Right ventricle myocardium inferior (tissue), 1 donor: ENCODE measurements around the gene ATP8B4. TPM values are rescaled to one million over a fixed set of nuclear protein-coding genes. Genes with fewer than 3 reads are reported as not detected.
A peak's percentile ranks its signal among the peaks of the same experiment; 100 is the strongest.
"Not testable (repeated sequence)": the region's sequence is repeated elsewhere in the genome, so short reads cannot be mapped to it uniquely, and the experiment has no call there.

Experiments
- ATAC-seq: fragments of 200-7000 bp; cut with Tn5 transposase; one replicate; pipeline ENCODE4 v1.9.1; 2020; ENCODE audit warnings: mild to moderate bottlenecking, moderate library complexity
- DNase-seq: peaks from one replicate; pipeline ENCODE4 v3.0.0; 2021; ENCODE audit errors: missing footprints
- intact Hi-C: fragments of 100-400 bp; cut with DNase I; formaldehyde crosslinking; loops from one replicate; pipeline ENCODE4 v1.11.0; 2022
- total RNA-seq: library from RNA; stranded (reverse); fragmentation: NEBNext Ultra II Directional; extraction: Animal tissue kit (Norgen Biotek cat#: 25700); gene quantifications from one replicate; pipeline ENCODE4 v1.2.1, GENCODE V29; 2021
- donor health status: DM: no; HTN: yes; CAD: no; lungs with severe emphysema.

The ATP8B4 gene
- total RNA-seq, 1 donor from 2014 or later, result 6.1 TPM

DNA sequence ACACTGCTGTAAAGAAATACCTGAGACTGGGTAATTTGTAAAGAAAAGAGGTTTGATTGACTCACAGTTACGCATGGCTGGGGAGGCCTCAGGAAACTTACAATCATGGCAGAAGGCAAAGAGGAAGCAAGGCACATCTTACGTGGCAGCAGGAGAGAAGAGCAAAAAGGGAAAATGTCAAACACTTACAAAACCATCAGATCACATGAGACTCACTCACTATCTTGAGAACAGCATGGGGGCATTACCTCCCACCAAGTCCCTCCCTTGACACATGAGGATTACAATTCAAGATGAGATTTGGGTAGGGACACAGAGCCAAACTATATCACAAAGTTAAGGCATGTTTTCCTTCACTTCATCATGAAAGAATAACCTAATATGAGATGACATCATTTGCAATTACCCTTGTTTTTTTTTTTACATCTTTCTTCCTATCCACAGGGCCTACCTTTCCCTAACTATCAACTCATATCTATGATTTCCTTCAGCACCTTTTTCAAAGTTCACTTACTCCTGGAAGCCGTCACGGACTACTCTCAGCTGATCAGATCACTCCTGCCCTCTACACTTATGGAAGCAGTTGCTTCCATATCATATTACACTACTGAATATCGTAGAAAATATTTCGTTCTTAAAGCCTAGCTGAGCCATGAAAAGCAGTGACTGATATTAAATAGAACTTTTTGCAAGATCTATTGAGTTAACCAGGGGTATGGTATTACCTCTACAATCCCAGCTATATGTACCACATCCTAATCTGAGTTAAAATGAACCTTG is 25.5 kb upstream of the ATP8B4 start:
- ATAC-seq, result no peak
- DNase-seq, result no peak
- intact Hi-C loops, result loop anchor here (2.0 to 5.0 kb wide), 2 partner anchors 907 to 1282 kb away; no protein-coding TSS in a partner anchor

DNA sequence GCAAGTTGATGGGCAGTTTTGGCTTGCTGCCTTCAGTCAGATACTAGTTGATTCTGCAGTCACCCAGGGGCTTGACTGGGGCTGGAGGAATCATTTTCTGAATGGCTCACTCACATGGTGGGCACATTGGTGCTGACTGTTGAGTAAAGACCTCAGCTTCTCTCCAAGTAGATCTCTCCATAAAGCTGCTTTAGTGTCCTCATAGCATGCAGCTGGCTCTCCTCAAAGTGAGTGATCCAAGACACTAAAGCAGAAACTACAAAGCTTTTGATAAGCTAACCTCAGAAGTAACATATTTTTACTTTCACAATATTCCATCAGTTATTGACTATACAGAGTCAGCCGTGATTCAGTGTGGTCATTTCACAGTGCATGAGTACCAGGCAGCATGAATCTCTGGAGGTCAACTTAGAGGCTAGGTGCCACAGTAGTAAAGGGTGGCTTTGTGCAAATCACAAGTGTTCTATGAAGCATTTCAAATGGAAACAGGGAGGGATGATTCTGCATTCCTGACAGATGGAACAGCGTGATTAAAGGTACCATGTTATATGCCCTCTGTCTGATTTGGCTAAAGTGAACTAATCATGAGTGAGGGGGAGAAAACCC is 24.3 kb upstream of the ATP8B4 start:
- no peak for ATAC-seq
- no peak for DNase-seq
- intact Hi-C loops, result no loop called here

DNA sequence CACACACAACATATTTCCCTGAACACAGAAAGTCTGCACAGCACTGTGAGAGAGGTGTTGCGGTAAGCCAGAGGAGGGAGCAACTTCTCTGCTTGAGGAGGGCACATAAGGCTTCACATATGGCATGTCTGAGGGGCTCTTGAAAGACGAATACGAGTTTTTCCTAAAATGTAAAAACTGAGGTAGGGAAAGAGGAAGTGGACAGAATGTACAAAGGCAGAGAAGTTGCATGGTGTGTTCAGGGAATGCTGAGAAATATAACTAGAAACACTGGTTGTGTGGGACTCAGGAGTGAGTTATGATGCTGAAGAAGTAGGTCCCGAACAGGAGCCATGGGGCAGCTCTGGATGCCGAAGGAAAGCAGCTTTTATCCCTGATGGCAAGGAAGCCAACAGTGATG is 22.8 kb upstream of the ATP8B4 start:
- intact Hi-C loops, result no loop called here
- no peak for ATAC-seq
- DNase-seq, result no peak

DNA sequence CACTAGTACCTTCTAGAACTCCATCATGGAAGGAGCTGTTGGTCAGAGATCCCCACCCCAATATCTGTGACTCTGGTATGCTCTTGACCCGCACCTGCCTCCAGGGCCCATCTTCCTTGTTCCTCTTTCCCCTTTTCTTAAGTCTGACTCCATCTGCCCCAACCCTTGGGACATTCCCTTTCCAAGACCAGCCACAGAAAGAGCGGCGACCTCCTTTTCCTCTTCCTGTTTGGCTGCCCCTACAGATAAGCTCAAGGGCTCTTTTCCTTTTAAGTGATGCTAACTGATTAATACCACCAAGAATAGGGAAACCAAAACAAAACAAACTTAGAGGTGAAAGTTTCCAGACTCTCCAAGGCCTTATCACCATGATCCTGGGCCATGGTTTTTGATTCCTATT is 21.9 kb upstream of the ATP8B4 start:
- ATAC-seq, result no peak
- intact Hi-C loops, result no loop called here
- DNase-seq, result no peak

DNA sequence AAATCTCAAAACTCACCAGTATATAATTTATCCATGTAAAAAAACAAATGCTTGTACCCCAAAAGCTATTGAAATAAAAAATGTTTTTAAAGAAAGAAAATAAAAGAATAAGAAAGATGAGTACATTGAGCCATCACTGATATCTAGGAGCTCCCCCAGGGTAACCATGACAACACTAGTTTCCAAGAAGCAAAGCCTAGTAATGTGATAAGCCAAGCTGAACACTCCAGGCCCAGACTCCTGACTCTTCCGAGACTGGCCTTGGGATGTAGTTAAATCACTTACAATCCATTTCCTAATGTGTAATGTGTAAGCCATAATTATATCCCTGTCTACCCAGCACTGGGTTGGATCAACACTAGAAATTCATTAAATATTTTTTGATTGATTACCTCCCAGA is 21.1 kb upstream of the ATP8B4 start:
- intact Hi-C loops, result no loop called here
- DNase-seq, result no peak
- ATAC-seq, result no peak

DNA sequence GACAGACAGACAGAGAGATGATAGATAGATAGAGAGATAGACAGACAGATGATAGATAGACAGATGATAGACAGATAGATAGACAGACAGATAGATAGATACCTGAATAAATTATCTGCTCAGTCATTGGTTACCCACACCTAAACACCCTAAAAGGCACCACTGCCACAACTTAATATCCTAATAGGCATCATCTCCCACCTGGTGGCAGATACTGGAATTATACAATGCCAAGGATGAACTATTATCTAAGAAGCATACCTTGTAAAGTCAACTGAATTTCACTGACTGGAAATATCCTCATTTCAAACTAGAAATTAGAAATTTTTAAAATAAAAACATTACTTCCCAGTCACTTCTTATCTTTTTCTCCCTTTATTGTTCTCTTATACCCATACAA is 19.4 kb upstream of the ATP8B4 start:
- no peak for DNase-seq
- intact Hi-C loops, result no loop called here

DNA sequence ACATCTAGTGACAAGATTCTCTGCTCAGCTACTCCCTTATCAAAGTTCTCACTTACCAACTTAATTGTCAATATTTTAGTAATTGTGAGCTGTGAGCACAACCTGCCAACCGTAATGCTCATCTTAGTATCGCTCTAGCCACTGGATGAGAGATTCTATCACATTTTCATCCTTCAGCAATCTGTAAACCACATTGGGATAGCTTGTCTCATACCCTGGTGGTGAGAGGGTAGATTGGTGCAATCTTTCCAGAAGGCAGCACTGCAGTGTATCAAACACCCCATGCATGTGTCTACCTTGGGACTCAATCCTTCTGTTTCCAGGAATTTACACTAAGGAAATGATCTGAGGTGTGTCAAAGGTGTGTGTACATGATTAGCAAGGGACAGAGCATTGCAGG is 18.9 kb upstream of the ATP8B4 start:
- DNase-seq (no peak), ATAC-seq (no peak)
- intact Hi-C loops, result no loop called here

More for the DNA sequence above, 19.4 kb upstream of the ATP8B4 start:
- no peak for ATAC-seq

DNA sequence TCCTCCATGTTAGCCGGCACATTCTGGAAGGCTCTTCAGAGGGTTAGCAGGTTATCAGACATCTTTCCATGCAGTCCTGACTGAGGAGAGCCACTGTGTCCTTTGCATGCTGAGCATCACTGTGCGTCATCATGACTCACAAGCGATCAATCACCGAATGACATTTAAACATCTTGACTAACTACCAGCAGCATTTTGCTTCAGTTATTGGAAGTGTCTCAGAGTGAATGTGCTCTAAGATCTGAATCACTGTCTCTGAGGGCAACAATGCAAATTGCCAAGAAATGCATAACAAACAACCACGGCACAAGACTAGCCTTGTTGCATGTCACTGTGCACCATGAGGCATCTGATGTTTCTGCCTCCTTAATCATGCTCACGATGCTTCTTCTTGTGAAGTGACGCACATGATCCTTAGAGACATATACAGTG is 18.3 kb upstream of the ATP8B4 start:
- ATAC-seq (no peak), DNase-seq (no peak)
- intact Hi-C loops, result no loop called here

DNA sequence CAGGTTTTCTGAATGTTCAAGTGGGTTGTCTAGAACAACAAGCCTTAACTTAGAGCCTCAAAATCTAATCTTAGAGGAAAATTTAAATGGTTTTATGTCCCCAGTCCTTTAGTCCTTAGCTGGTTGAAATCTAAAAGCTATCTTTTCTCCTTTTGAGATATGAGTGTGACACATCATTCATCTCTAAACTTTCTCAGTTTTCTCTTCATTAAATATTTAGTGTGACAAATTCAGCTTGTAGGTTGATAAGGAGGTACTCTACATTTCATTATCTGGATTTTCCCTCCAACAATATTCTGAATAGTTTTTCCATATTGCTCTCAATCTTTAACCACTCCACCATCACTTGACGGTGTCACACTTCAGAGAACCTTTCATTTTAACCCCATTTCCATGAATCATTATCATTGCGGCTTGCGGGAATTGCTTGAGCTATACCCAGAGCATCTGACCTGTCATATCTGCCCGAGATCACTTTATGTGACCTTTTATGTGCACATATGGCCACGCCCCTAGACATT is 16.1 kb upstream of the ATP8B4 start:
- ATAC-seq, result no peak
- intact Hi-C loops, result no loop called here
- no peak for DNase-seq

DNA sequence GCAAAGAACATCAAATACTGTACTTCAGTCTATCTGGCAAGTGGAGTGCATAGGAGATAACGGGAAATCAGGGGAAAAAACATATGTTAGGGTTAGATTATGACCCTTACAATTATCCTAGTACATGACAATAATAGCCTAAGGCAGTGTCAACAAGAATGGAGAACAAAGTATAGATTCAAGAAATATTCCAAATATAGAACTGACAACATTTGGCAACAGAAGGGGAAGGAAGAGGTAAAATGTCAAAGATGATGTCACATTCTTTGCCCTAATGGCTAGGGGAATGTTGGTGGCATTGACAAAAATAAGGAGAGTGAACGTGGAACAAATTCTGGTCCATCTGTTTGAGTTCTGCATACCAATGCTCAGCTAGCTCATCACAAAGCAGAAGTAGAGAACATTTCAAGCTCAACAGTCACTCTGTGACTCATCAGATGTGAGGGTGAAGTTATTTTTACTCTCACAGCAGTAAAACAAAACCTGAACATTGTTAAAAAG is 15.5 kb upstream of the ATP8B4 start:
- DNase-seq, result no peak
- intact Hi-C loops, result no loop called here
- ATAC-seq, result peak; percentile 73

DNA sequence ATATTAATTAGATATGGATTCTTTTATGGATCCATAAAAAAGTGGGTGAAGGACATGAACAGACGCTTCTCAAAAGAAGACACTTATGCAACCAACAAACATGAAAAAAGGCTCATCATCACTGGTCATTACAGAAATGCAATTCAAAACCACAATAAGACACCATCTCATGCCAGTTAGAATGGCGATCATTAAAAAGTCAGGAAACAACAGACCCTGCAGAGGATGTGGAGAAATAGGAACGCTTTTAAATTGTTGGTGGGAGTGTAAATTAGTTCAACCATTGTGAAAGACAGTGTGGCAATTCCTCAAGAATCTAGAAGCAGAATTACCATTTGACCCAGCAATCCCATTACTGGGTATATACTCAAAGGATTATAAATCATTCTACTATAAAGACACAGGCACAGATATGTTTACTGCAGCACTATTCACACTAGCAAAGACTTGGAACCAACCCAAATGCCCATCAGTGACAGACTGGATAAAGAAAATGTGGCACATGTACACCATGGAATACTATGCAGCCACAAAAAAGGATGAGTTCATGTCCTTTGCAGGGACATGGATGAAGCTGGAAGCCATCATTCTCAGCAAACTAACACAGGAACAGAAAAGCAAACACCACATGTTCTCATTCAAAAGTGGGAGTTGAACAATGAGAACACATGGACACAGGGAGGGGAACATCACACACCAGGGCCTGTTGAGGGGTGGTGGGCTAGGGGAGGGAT is 13.4 kb upstream of the ATP8B4 start:
- DNase-seq, result not testable (repeated sequence)

DNA sequence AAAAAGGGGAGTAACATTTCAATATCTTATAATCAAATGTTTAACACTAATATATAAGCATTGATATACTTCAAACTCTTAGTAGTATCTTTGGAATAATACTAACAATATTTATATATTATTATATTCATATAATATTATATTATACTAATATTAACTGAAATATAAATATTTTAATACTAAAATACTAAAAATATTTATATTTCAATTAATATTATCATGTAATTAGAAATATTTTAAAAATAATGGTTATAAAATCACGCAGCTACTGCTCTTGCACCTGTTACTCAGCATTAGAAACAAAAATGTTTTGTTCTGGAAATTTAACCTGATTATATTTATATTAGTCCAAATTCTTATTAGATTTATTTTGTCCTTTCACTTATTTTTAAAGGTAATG is 12.6 kb upstream of the ATP8B4 start:
- DNase-seq (no peak), ATAC-seq (no peak)
- intact Hi-C loops, result no loop called here

More for the DNA sequence above, 13.4 kb upstream of the ATP8B4 start:
- ATAC-seq, intact Hi-C loops: not testable (repeated sequence)

DNA sequence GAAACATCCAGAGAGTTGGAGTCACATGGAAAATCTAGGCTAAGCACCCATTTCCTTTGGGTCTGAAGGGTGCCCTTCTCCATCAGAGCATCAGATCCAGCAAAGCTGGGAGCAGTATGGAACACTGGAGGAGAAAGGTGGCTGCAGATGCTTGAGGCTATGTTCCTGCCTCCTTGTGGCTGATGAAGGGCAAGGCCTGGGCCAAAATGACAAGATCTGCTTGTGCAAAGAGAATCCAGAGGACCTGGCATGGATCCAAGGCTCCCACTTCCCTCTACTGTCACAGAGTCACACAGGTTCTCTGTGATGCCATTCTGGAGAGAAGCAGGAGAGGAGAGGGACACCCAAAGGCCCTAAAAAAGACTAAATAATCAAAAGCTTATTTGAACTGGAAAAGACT is 9.2 kb upstream of the ATP8B4 start:
- intact Hi-C loops, result no loop called here
- DNase-seq, result peak; percentile 84
- peak; percentile 52 for ATAC-seq

DNA sequence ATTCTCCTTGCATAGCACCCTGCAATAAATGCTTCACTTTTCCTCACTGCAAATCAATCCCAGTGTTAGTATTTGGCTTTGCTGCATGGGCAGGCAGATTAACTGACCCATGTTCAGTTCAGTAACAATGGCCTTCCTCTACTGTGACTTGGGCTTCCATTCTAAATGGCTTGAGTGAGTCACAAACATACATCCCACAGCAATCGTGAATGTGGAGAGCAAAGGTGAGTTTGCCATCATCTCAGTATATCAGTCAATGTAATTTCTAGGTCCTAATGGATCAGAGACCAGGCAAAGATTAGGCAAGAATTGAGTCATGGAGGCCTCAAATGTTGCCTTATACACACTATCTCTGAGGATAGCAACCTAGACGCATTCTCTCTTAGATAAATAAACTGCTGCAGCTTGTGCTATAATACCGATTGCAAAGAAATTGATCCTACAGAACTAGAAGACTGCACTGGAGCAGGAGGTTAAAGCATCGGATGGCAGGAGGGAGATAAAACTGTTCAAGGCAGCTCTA is 8.3 kb upstream of the ATP8B4 start:
- DNase-seq (no peak), ATAC-seq (no peak)
- intact Hi-C loops, result no loop called here

DNA sequence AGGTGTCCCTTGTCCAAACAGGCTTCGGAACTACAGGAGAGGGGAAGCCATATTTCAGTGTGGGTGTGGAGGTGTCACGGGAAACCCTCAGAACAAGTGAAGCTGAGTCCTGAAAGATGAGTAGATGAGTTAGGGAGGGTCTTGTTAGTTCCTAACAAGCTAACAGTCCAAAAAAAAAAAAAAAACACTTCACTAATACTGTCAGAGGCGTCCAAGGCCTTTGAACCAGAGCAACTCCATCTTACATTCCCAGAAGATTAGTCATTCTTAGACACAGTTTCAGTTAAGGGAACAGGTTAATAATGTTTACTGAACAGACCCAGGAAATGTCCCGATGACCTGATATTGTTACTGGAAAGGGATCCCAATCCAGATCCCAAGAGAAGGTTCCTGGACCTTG is 7.0 kb upstream of the ATP8B4 start:
- DNase-seq, result no peak
- intact Hi-C loops, result no loop called here
- no peak for ATAC-seq

DNA sequence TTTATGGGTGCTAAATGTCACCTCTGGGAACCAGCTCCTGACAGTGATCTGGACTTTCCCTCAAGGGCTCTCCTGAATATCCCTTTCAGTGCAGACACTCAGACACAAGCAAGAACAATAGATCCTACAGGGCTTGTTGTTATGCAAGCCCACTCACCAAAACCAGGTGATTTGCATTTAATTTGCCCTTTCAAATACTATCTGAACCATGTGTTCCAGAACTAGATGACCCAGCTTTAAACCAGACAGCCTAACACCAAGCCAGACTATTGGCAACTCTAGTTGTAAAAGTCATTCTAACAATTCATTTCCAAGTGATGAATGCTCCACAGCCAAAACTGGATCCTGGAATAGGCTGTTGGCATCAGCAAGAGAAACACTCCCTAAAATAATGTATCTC is 5.6 kb upstream of the ATP8B4 start:
- intact Hi-C loops, result no loop called here
- DNase-seq (no peak), ATAC-seq (no peak)

DNA sequence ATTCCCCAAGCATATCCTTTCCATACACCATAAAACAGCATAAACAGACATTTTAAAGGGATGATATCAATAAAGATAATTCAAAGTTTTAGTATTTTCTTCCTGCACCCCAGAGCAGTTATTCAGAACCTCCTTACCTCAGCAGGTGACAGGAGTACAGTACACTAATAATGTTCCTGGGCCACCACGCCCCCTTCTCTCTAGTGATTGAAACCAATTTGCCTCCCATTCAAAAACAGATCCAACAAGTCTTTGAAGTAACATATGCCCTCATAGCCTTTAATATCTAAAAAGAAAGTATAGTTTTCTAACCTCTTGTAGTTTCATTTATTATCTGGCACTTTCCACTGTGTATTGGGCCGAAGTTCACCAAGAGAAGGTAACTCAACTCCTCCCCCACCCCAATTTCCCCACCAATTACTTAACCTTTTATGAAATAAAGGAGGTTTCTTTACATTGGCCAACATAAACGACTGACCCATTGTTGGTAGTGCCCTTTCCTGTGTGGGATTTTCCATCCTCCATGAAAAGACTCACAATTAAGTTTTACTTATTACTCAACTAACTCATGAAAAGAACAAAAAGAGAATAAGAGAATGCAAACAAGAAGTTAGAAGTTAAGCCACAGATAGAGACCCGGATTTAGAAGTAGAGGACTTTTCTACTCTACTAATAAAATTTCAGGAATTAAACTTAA is 5.0 kb upstream of the ATP8B4 start:
- intact Hi-C loops, result no loop called here

DNA sequence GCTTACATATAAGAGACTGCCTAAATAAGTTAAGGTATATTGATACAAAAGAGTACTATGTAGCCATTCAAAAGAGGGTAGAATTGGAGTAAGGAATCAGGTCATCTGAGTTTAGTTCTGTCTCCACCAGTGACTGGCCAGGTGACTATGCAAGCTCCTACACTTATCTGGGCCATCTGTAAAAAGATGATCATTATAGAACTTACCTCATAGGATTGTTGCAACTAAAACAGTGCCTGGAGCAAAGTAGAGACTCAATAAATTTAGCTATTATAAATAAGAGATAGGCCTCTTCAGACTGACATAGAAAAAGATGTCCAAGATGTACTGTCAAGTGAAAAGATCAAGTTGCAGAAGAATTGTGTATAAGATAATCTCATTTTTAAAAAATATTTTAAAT is 1.7 kb upstream of the ATP8B4 start:
- ATAC-seq (no peak), DNase-seq (no peak)
- intact Hi-C loops, result no loop called here

More for the DNA sequence above, 5.0 kb upstream of the ATP8B4 start:
- DNase-seq (no peak), ATAC-seq (no peak)
